Measurements from ENCODE around the gene CELF1.

- TF ChIP-seq CTCF (conservative IDR thresholded peaks at IDR 0.05) (no peak), ZFX (IDR thresholded peaks at IDR 0.05) (no peak)
Observed at GRCh38 chr11:47539681-47540039, 13.3 kb downstream of the CELF1 start.

All from C4-2B (cell line).